Heart right ventricle (tissue), 16 donors: ENCODE measurements around the gene CNTN4. TPM values are rescaled to one million over a fixed set of nuclear protein-coding genes. Genes with fewer than 3 reads are reported as not detected.

Experiments used
- ATAC-seq, 8 donors: fragments of 200-7000 bp; cut with Tn5 transposase; one replicate each; pipeline ENCODE4 v1.9.1; 2020; ENCODE audit warnings: mild to moderate bottlenecking in 8 of 8, moderate library complexity in 8 of 8, moderate number of reproducible peaks in 1 of 8
- DNase-seq, 2 donors: peaks; one replicate each; pipeline ENCODE4 v3.0.0-alpha.2; 2020
- H3K27ac ChIP-seq, 10 donors: fragments of 200-600 bp; sonication (generic) in 2 of 10; one replicate each; pipeline versions ENCODE4 v1.5.0 to v1.8.0; 2020 to 2022; ENCODE audit warnings: mild to moderate bottlenecking in 3 of 10
- H3K27me3 ChIP-seq, 7 donors: fragments of 200-600 bp; one replicate each; pipeline ENCODE4 v1.8.0; 2021 to 2022; ENCODE audit warnings: mild to moderate bottlenecking in 2 of 7
- H3K36me3 ChIP-seq, 9 donors: fragments of 200-600 bp; sonication (generic) in 1 of 9; one replicate each; pipeline versions ENCODE4 v1.5.0 to v1.8.0; 2020 to 2022; ENCODE audit warnings: mild to moderate bottlenecking in 2 of 9
- H3K4me1 ChIP-seq, 9 donors: fragments of 200-600 bp; sonication (generic) in 1 of 9; one replicate each; pipeline versions ENCODE4 v1.5.0 to v1.8.0; 2020 to 2022; ENCODE audit warnings: mild to moderate bottlenecking in 4 of 9
- H3K4me3 ChIP-seq, 10 donors: fragments of 200-600 bp; sonication (generic) in 2 of 10; one replicate each; pipeline versions ENCODE4 v1.5.0 to v1.8.0; 2020 to 2022; ENCODE audit warnings: mild to moderate bottlenecking in 7 of 10, moderate library complexity in 2 of 10
- H3K9me3 ChIP-seq, 11 donors: fragments of 200-600 bp in 10 of 11; sonication (generic) in 2 of 11; one replicate each; pipeline versions ENCODE4 v1.5.0 to v1.8.0; 2013 to 2022; ENCODE audit warnings: mild to moderate bottlenecking in 2 of 11, control low read depth in 1 of 11, moderate library complexity in 1 of 11
- WGBS, 2 donors: extraction: QIAGEN DNeasy Blood & Tissue Kit; methylation state at CpG; one replicate each; pipeline ENCODE4 v1.1.7; 2013; ENCODE audit warnings: inconsistent platforms in 1 of 2; 5-methylcytosine and 5-hydroxymethylcytosine counted together
- intact Hi-C, 10 donors: fragments of 100-400 bp; cut with DNase I; formaldehyde crosslinking; loops; one replicate each; pipeline versions ENCODE4 v1.11.1 to v1.14.2; 2022
- polyA plus RNA-seq, 2 donors: library from polyadenylated mRNA; stranded (reverse); fragments of 200-250 nt; gene quantifications; one replicate each; pipeline ENCODE4 v1.2.3, GENCODE V29; 2013
- total RNA-seq, 10 donors: library from RNA; stranded (reverse); fragmentation: NEBNext Ultra II Directional in 3 of 10; extraction: Animal tissue kit (Norgen Biotek cat#: 25700) in 3 of 10; gene quantifications; one replicate each; pipeline versions ENCODE4 v1.2.1 to v1.2.4, GENCODE V29; 2021 to 2023
- TF ChIP-seq, protein P1 (sequence below), 9 donors: fragments of 200-600 bp; sonication (generic) in 2 of 9; IDR thresholded peaks; one replicate each; pipeline versions ENCODE4 v1.5.0 to v1.8.0; 2021 to 2022; ENCODE audit warnings: antibody characterized with exemption in 9 of 9, mild to moderate bottlenecking in 5 of 9, moderate library complexity in 1 of 9
- donor health status: Arrhythmogenic right ventricular cardiomyopathy.
- donor health status: ischemic (EF 13 %, LVEDD 7.1; RV severe dilation, severe dysfunction).
- donor health status: healthy with polysubstance abuse.
- donor health status: DM: no; HTN: yes; CAD: no.
- donor health status: DM: no; HTN: no; CAD: no.
- donor health status: ischemic (EF 25% LVEDD 6.9; RV normal size, moderate dysfunction).
- donor health status: ischemic (EF 25% LVEDD 5.7; RV mildly dilated, moderate dysfunction).
- donor health status: healthy.
- donor health status: DM: yes; HTN: yes; CAD: no.
- donor health status: Ischemic cardiomyopathy.
- donor health status: ischemic (EF 35%, LVEDD 5.7; RV mildly dilated, moderate dysfunction).
- donor health status: nonischemic (EF 11% LVEDD 7.7; RV severe dilation, severe dysfunction).
- donor health status: DM: yes; HTN: yes; CAD: no.
- donor health status: PGD.
- donor health status: ischemic (EF 29% LVEDD 5.4; RV normal size, mild dysfunction).
- donor health status: nonischemic (EF 23%, LVEDD 6.1; RV moderate dilation, normal function).

Gene CNTN4
- total and polyA plus RNA-seq, 12 donors: 0.48 to 4.7 (median 2.5) TPM

DNA sequence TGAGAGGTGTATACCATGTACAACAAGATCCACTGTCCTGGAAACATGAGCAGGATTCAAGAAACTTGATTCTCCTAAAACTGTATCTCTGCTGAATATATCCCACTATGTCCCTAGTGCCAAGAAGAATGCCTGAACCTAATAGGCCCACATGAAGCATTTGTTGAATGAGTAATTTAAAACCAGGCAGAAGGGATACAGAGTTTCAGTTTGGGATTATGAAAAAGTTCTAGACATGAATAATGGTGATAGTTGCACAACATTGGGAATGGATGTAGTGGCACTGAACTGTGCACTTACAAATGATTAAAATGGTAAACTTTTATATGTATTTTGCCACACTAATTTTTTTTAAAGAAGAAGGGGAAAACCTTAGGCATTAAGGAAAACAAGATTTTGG, 750.4 kb downstream of the CNTN4 start:
- Histone ChIP-seq H3K4me1 (no peaks in the 10 kb centered on the region), H3K27me3 (no peaks in the 10 kb centered on the region), H3K27ac (no peak overlapping the region), H3K4me3 (no peak overlapping the region), H3K9me3 (no peaks in the 10 kb centered on the region), H3K36me3 (no peaks in the 10 kb centered on the region)
- TF ChIP-seq, protein P1, sequence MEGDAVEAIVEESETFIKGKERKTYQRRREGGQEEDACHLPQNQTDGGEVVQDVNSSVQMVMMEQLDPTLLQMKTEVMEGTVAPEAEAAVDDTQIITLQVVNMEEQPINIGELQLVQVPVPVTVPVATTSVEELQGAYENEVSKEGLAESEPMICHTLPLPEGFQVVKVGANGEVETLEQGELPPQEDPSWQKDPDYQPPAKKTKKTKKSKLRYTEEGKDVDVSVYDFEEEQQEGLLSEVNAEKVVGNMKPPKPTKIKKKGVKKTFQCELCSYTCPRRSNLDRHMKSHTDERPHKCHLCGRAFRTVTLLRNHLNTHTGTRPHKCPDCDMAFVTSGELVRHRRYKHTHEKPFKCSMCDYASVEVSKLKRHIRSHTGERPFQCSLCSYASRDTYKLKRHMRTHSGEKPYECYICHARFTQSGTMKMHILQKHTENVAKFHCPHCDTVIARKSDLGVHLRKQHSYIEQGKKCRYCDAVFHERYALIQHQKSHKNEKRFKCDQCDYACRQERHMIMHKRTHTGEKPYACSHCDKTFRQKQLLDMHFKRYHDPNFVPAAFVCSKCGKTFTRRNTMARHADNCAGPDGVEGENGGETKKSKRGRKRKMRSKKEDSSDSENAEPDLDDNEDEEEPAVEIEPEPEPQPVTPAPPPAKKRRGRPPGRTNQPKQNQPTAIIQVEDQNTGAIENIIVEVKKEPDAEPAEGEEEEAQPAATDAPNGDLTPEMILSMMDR (IDR thresholded peaks at IDR 0.05): no peak
- intact Hi-C loops: no loop called here
- DNase-seq (no peak), ATAC-seq (no peak)

DNA sequence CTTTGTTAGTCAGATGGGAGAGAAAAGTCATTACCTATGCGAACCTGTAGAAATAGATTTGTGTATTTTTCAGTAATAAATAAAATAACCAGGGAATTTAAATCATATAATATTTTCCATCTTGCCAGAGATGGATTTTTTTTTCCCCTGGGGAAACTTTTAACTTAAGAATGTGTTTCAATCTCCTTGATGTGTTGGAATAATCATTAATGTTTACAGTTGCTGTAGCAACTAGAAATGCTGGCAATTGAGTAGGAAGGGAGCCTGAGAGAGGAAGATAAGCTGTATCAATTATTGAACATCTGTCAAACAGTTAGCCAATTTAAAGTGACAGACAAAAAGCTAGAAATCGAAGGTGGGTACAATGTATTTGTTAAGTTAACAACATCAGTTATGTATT, 752.0 kb downstream of the CNTN4 start:
- ATAC-seq (no peak), DNase-seq (no peak)
- H3K4me3 ChIP-seq: no peak overlapping the region
- H3K36me3 ChIP-seq: no peaks in the 10 kb centered on the region
- H3K27ac ChIP-seq: no peak overlapping the region
- no peaks in the 10 kb centered on the region for H3K4me1 ChIP-seq
- no peaks in the 10 kb centered on the region for H3K27me3 ChIP-seq
- intact Hi-C loops: no loop called here
- 76 to 79% methylated on average over 2 of the region's 2 CpGs for WGBS, 2 donors
- TF ChIP-seq, protein P1 (IDR thresholded peaks at IDR 0.05): no peak
- H3K9me3 ChIP-seq: no peaks in the 10 kb centered on the region

DNA sequence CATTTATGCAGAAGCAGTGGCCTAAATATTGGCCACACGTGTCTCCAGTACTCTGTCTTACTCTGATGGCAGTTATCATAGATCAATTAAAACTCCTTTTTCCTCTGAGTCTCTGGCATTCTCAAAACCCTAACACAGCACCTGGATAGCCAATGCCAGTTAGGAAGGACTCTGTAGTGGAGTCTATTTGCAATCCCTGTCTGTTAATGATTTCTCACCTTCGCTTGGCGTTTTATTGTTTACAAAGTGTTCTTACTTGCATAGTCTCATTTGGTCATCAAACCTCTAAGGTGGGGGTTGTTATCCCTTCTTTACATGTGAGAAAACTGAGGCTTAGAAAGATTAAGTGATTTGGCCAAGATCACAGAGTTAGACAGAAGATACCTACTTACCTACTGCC, 752.7 kb downstream of the CNTN4 start:
- Histone ChIP-seq H3K36me3 (no peaks in the 10 kb centered on the region), H3K27me3 (no peaks in the 10 kb centered on the region), H3K9me3 (no peaks in the 10 kb centered on the region), H3K4me1 (no peaks in the 10 kb centered on the region), H3K4me3 (no peak overlapping the region), H3K27ac (no peak overlapping the region)
- TF ChIP-seq, protein P1 (IDR thresholded peaks at IDR 0.05): no peak
- DNase-seq: no peak
- intact Hi-C loops: no loop called here
- WGBS, 2 donors: 54 to 68% methylated on average over 3 of the region's 3 CpGs
- no peak for ATAC-seq

DNA sequence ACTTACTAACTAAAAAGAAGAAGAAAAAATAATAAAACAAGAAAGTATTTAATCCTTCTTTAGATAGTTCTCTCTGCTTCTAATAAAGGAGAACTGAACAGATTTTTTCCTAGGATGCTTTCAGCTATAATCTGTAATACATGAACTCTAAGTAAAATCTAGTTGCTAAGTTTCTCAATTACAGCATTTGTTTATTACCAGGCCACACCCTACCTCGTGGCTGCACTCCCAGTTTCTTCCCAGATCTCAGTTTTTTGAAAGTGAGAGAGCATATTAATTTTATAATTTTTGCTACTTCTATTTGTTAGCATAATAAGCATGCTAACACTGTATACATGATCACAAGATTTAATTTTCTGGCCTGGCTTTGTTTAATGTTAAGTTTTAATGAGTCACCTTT, 753.2 kb downstream of the CNTN4 start:
- H3K9me3 ChIP-seq: no peaks in the 10 kb centered on the region
- H3K36me3 ChIP-seq: no peaks in the 10 kb centered on the region
- TF ChIP-seq, protein P1 (IDR thresholded peaks at IDR 0.05): no peak
- DNase-seq (no peak), ATAC-seq (peak in 1 of 8 donors; percentile 71)
- H3K4me1 ChIP-seq: no peaks in the 10 kb centered on the region
- no peak overlapping the region for H3K27ac ChIP-seq
- intact Hi-C loops: no loop called here
- H3K27me3 ChIP-seq: no peaks in the 10 kb centered on the region
- WGBS, 2 donors: 21 to 35% methylated on average over 1 of the region's 1 CpG
- H3K4me3 ChIP-seq: no peak overlapping the region

DNA sequence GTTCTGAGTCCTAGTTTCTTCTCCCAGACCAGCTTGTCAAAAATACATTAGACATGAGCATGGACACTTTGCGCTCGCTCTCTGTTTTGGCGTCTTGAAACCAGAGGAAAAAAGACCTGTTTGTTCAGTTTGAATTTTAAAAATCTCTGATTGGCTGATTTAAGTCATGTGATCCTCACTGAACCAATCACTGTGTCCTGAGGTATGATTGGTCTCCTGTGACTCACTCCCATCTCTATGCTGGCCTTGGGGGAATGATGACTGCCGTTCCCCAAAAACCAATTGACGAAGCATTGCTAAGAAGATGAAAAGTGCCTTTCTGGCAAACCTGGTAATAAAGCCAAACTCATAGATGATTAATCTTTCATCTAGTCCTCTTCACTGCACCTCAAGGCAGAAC, 755.0 kb downstream of the CNTN4 start:
- no peak overlapping the region for H3K27ac ChIP-seq
- WGBS, 2 donors: 76 to 78% methylated on average over 5 of the region's 5 CpGs
- H3K36me3 ChIP-seq: no peaks in the 10 kb centered on the region
- no peak for ATAC-seq
- DNase-seq: no peak
- no peaks in the 10 kb centered on the region for H3K27me3 ChIP-seq
- no peaks in the 10 kb centered on the region for H3K4me1 ChIP-seq
- no peak overlapping the region for H3K4me3 ChIP-seq
- no peaks in the 10 kb centered on the region for H3K9me3 ChIP-seq
- TF ChIP-seq, protein P1 (IDR thresholded peaks at IDR 0.05): no peak
- intact Hi-C loops: no loop called here
